ENCODE results near the gene SETD7. TPM values are rescaled to one million over a fixed set of nuclear protein-coding genes. Genes with fewer than 3 reads are reported as not detected.

Gene SETD7
- total and polyA plus RNA-seq, 12 donors: 12.0 to 79.2 (median 52.8) TPM

GRCh38 chr4:139535228-139535870 is 20.7 kb downstream of the SETD7 start:
- ATAC-seq (no peak), DNase-seq (no peak)
- Histone ChIP-seq H3K36me3 (peaks cover 0 to 64% (median 19%) of the 10 kb centered on the region in 9 donors), H3K27me3 (no peaks in the 10 kb centered on the region), H3K4me3 (no peak overlapping the region), H3K4me1 (peaks cover 0 to 14% (median 8%) of the 10 kb centered on the region in 9 donors), H3K27ac (peak overlapping the region in 1 of 10 donors; percentile 5), H3K9me3 (no peaks in the 10 kb centered on the region)
- 84 to 86% methylated on average over 2 of the region's 2 CpGs for WGBS, 2 donors
- no peak for TF ChIP-seq CTCF (IDR thresholded peaks at IDR 0.05)
- intact Hi-C loops (cut with DNase I): loop anchor here in 1 of 10 donors (10.0 kb wide), 1 partner anchor 121 kb away; no protein-coding TSS in a partner anchor

GRCh38 chr4:139534287-139534950 is 21.6 kb downstream of the SETD7 start:
- intact Hi-C loops (cut with DNase I): loop anchor here in 1 of 10 donors (10.0 kb wide), 1 partner anchor 120 kb away; no protein-coding TSS in a partner anchor
- no peak for ATAC-seq
- no peak for DNase-seq
- H3K4me1 ChIP-seq: peaks cover 0 to 14% (median 8%) of the 10 kb centered on the region in 9 donors
- no peak for TF ChIP-seq CTCF (IDR thresholded peaks at IDR 0.05)
- H3K27me3 ChIP-seq: no peaks in the 10 kb centered on the region
- H3K9me3 ChIP-seq: no peaks in the 10 kb centered on the region
- peaks cover 0 to 60% (median 19%) of the 10 kb centered on the region in 9 donors for H3K36me3 ChIP-seq
- H3K4me3 ChIP-seq: no peak overlapping the region
- 97% methylated on average over 9 of the region's 9 CpGs for WGBS, 2 donors
- no peak overlapping the region for H3K27ac ChIP-seq

- no peak for TF ChIP-seq CTCF (IDR thresholded peaks at IDR 0.05)
- Histone ChIP-seq H3K36me3 (peaks cover 0 to 69% (median 24%) of the 10 kb centered on the region in 9 donors), H3K4me3 (no peak overlapping the region), H3K27me3 (no peaks in the 10 kb centered on the region), H3K27ac (no peak overlapping the region), H3K9me3 (no peaks in the 10 kb centered on the region), H3K4me1 (peaks cover 0 to 19% (median 8%) of the 10 kb centered on the region in 9 donors)
- intact Hi-C loops (cut with DNase I): loop anchor here in 1 of 10 donors (10.0 kb wide), 1 partner anchor 119 kb away; no protein-coding TSS in a partner anchor
- ATAC-seq: no peak
- WGBS, 2 donors: 64 to 97% methylated on average over 3 of the region's 3 CpGs
- no peak for DNase-seq
Observed at GRCh38 chr4:139533511-139533910, 22.5 kb downstream of the SETD7 start.

- no peak overlapping the region for H3K4me3 ChIP-seq
- H3K4me1 ChIP-seq: peaks cover 0 to 24% (median 8%) of the 10 kb centered on the region in 9 donors
- no peak overlapping the region for H3K27ac ChIP-seq
- H3K9me3 ChIP-seq: no peaks in the 10 kb centered on the region
- DNase-seq: no peak
- intact Hi-C loops (cut with DNase I): loop anchor here in 1 of 10 donors (10.0 kb wide), 1 partner anchor 118 kb away; no protein-coding TSS in a partner anchor
- TF ChIP-seq CTCF (IDR thresholded peaks at IDR 0.05): no peak
- 80 to 81% methylated on average over 8 of the region's 8 CpGs for WGBS, 2 donors
- H3K27me3 ChIP-seq: no peaks in the 10 kb centered on the region
- peaks cover 0 to 71% (median 30%) of the 10 kb centered on the region in 9 donors for H3K36me3 ChIP-seq
- ATAC-seq: no peak
Observed at GRCh38 chr4:139532947-139533346, 23.1 kb downstream of the SETD7 start.
